Right lobe of liver (tissue), 4 donors: Measurements from ENCODE around the gene GPR78.

Experiments used
- POLR2A ChIP-seq: fragments of 450-650 bp; IDR thresholded peaks from one replicate; pipeline ENCODE4 v1.6.1; 2017; ENCODE audit warnings: antibody characterized with exemption, mild to moderate bottlenecking
- TF ChIP-seq, protein P1 (sequence below), 4 donors: fragments of 200-600 bp in 3 of 4; fragments of 450-650 bp in 1 of 4; IDR thresholded peaks; one replicate each; pipeline versions ENCODE4 v1.5.1 to v1.8.0; 2016 to 2022; ENCODE audit warnings: antibody characterized with exemption in 4 of 4, mild to moderate bottlenecking in 2 of 4
- donor health status: DM: no; HTN: no; CAD: no.
- donor health status: DM: no; HTN: no; CAD: no.
- donor health status: DM: no; HTN: yes; CAD: no.

GRCh38 chr4:8574796-8575370 lies 5.3 kb upstream of the GPR78 start:
- TF ChIP-seq, protein P1, sequence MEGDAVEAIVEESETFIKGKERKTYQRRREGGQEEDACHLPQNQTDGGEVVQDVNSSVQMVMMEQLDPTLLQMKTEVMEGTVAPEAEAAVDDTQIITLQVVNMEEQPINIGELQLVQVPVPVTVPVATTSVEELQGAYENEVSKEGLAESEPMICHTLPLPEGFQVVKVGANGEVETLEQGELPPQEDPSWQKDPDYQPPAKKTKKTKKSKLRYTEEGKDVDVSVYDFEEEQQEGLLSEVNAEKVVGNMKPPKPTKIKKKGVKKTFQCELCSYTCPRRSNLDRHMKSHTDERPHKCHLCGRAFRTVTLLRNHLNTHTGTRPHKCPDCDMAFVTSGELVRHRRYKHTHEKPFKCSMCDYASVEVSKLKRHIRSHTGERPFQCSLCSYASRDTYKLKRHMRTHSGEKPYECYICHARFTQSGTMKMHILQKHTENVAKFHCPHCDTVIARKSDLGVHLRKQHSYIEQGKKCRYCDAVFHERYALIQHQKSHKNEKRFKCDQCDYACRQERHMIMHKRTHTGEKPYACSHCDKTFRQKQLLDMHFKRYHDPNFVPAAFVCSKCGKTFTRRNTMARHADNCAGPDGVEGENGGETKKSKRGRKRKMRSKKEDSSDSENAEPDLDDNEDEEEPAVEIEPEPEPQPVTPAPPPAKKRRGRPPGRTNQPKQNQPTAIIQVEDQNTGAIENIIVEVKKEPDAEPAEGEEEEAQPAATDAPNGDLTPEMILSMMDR (IDR thresholded peaks at IDR 0.05), result no peak
- no peak for TF ChIP-seq POLR2A
